Measurements from ENCODE around the gene MTMR3. TPM values are rescaled to one million over a fixed set of nuclear protein-coding genes. Genes with fewer than 3 reads are reported as not detected.
"Not testable (repeated sequence)": the region's sequence is repeated elsewhere in the genome, so short reads cannot be mapped to it uniquely, and the experiment has no call there.

Gene MTMR3
- total RNA-seq, 1 experiment from 2014 or later: 26.8 TPM

- ChIA-PET CTCF (no interaction called here), POLR2A (no interaction called here)
- Histone ChIP-seq H3K4me1 (ENCODE audit: control insufficient read depth, insufficient read depth, low read length) (no peaks in the 10 kb centered on the region), H3K9me3 (ENCODE audit: control insufficient read depth, insufficient read depth, low read depth, low read length) (no peaks in the 10 kb centered on the region), H3K36me3 (ENCODE audit: control insufficient read depth, insufficient read depth, low read length) (no peaks in the 10 kb centered on the region), H3K27me3 (ENCODE audit: control insufficient read depth, insufficient read depth, low read length) (no peaks in the 10 kb centered on the region), H3K4me3 (ENCODE audit: low read depth in 2 of 2, low read length in 2 of 2) (no peak overlapping the region), H3K27ac (ENCODE audit: low read length) (no peak overlapping the region)
- TF ChIP-seq, protein P1, sequence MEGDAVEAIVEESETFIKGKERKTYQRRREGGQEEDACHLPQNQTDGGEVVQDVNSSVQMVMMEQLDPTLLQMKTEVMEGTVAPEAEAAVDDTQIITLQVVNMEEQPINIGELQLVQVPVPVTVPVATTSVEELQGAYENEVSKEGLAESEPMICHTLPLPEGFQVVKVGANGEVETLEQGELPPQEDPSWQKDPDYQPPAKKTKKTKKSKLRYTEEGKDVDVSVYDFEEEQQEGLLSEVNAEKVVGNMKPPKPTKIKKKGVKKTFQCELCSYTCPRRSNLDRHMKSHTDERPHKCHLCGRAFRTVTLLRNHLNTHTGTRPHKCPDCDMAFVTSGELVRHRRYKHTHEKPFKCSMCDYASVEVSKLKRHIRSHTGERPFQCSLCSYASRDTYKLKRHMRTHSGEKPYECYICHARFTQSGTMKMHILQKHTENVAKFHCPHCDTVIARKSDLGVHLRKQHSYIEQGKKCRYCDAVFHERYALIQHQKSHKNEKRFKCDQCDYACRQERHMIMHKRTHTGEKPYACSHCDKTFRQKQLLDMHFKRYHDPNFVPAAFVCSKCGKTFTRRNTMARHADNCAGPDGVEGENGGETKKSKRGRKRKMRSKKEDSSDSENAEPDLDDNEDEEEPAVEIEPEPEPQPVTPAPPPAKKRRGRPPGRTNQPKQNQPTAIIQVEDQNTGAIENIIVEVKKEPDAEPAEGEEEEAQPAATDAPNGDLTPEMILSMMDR (IDR thresholded peaks at IDR 0.05): no peak
- TF ChIP-seq REST (IDR thresholded peaks at IDR 0.05; ENCODE audit: insufficient read depth in 1 of 2, low read depth in 2 of 2, low read length in 1 of 2) (no peak), SIN3A (IDR thresholded peaks at IDR 0.05; ENCODE audit: borderline replicate concordance, insufficient read depth, low read depth, low read length) (no peak), TCF7L2 (IDR thresholded peaks at IDR 0.05; ENCODE audit: low read depth, low read length) (no peak), POLR2AphosphoS5 (IDR thresholded peaks at IDR 0.05; ENCODE audit: low read depth, low read length) (no peak)
- DNase-seq (ENCODE audit: low read depth, low spot score) (no peak), ATAC-seq (no peak)
- in situ Hi-C loops (cut with HindIII; ENCODE audit: low pct_unique_long_range_greater_than_20kb, low sequenced_read_pairs): no loop called here
- no TSS peak for BruUV-seq (replicated peaks)
- intact Hi-C loops (cut with micrococcal nuclease; ENCODE audit: unreplicated experiment): no loop called here
These were observed 26.5 kb upstream of the MTMR3 start for GRCh38 chr22:29856496-29856895.

DNA sequence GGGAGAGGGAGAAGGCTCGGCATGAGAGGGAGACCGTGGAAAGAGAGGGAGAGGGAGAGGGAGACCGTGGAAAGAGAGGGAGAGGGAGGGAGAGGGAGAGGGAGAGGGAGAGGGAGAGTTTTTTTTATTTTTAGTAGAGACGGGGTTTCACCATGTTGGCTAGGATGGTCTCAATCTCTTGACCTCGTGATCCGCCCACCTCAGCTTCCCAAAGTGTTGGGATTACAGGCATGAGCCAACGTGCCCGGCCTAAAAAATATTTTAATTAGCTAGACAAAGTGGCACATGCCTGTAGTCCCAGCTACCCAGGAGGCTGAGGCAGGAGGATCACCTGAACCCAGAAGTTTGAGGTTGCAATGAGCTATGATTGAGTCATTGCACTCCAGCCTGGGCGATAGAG is 23.9 kb upstream of the MTMR3 start:
- H3K27me3 ChIP-seq (ENCODE audit: control insufficient read depth, insufficient read depth, low read length); H3K4me3 ChIP-seq (ENCODE audit: low read depth in 2 of 2, low read length in 2 of 2); POLR2A ChIA-PET; in situ Hi-C loops (cut with HindIII; ENCODE audit: low pct_unique_long_range_greater_than_20kb, low sequenced_read_pairs); intact Hi-C loops (cut with micrococcal nuclease; ENCODE audit: unreplicated experiment); H3K36me3 ChIP-seq (ENCODE audit: control insufficient read depth, insufficient read depth, low read length); ATAC-seq; H3K9me3 ChIP-seq (ENCODE audit: control insufficient read depth, insufficient read depth, low read depth, low read length); BruUV-seq (replicated peaks); H3K4me1 ChIP-seq (ENCODE audit: control insufficient read depth, insufficient read depth, low read length); DNase-seq (ENCODE audit: low read depth, low spot score); H3K27ac ChIP-seq (ENCODE audit: low read length): not testable (repeated sequence)
- CTCF ChIA-PET: interaction anchor here (0.7 kb wide), 1 partner anchor 81 kb away, joined by 4 read pairs; no protein-coding TSS in a partner anchor

DNA sequence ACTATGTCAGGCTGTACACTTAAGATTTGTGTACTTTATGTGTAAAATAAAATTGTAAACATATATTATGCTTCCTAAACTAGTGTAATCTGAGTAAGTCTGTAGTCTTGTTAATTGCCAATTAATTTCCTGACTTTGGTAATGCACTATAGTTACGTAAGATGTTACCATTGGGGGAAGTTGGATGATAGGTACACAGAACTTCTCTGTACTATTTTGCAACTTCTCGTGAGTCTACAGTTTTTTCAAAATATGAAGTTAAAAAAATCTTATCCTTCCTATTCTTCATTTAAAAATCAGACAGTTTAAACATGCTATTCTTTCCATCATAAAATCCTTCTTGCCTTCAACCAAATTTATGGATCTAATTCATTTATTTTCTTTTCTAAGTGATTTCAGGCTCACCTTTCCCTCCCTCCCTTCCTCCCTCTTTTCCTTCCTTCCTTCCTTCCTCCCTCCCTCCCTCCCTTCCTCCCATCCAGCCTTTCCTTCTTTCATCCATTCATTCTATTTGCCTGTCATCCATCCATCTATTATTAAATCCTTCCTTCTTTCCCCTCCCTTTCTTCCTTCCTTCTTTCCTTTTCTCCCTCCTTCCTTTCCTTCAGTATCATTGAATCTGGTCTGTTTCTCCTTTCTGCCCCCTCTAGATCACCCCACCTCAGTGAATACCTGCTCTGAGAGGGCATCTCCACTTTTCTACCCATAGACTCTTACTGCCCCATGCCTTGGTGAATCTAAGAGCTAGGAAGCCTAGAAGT is 22.8 kb upstream of the MTMR3 start:
- no peak overlapping the region for H3K27ac ChIP-seq (ENCODE audit: low read length)
- intact Hi-C loops (cut with micrococcal nuclease; ENCODE audit: unreplicated experiment) (no loop called here), in situ Hi-C loops (cut with HindIII; ENCODE audit: low pct_unique_long_range_greater_than_20kb, low sequenced_read_pairs) (no loop called here)
- no peaks in the 10 kb centered on the region for H3K36me3 ChIP-seq (ENCODE audit: control insufficient read depth, insufficient read depth, low read length)
- no peaks in the 10 kb centered on the region for H3K4me1 ChIP-seq (ENCODE audit: control insufficient read depth, insufficient read depth, low read length)
- DNase-seq (ENCODE audit: low read depth, low spot score) (no peak), ATAC-seq (no peak)
- CTCF ChIA-PET: interaction anchor here (0.6 kb wide), 1 partner anchor 41 kb away, joined by 4 read pairs; no protein-coding TSS in a partner anchor
- H3K4me3 ChIP-seq (ENCODE audit: low read depth in 2 of 2, low read length in 2 of 2): no peak overlapping the region
- no peak for TF ChIP-seq SIN3A (IDR thresholded peaks at IDR 0.05; ENCODE audit: borderline replicate concordance, insufficient read depth, low read depth, low read length)
- no peak for TF ChIP-seq TCF7L2 (IDR thresholded peaks at IDR 0.05; ENCODE audit: low read depth, low read length)
- no peak for TF ChIP-seq REST (IDR thresholded peaks at IDR 0.05; ENCODE audit: insufficient read depth in 1 of 2, low read depth in 2 of 2, low read length in 1 of 2)
- no peak for TF ChIP-seq POLR2AphosphoS5 (IDR thresholded peaks at IDR 0.05; ENCODE audit: low read depth, low read length)
- TF ChIP-seq, protein P1 (IDR thresholded peaks at IDR 0.05): no peak
- no TSS peak for BruUV-seq (replicated peaks)
- no peaks in the 10 kb centered on the region for H3K9me3 ChIP-seq (ENCODE audit: control insufficient read depth, insufficient read depth, low read depth, low read length)
- POLR2A ChIA-PET: interaction anchor here (0.7 kb wide), 1 partner anchor 47 kb away, joined by 3 read pairs; no protein-coding TSS in a partner anchor
- no peaks in the 10 kb centered on the region for H3K27me3 ChIP-seq (ENCODE audit: control insufficient read depth, insufficient read depth, low read length)

Data from Panc1 (cell line).